ENCODE data around the gene NAA10.

- TF ChIP-seq CTCF (IDR thresholded peaks at IDR 0.05 in 8 of 11, conservative IDR thresholded peaks at IDR 0.05 in 3 of 11): no peak
- peak in 2 of 3 donors; percentile 62 to 68 for TF ChIP-seq POLR2AphosphoS5 (IDR thresholded peaks at IDR 0.05)
- no peak for TF ChIP-seq POLR2A (IDR thresholded peaks at IDR 0.05)
These were observed 9.4 kb upstream of the NAA10 start, which contains the start of gene RENBP for GRCh38 chrX:153944140-153944799.

Data from spleen (tissue), 7 donors.